HG02970 (cell line): ENCODE measurements around the gene CDT1.

Source experiments
- ATAC-seq: cut with Tn5 transposase; IDR thresholded peaks from one replicate; pipeline ENCODE4 v1.9.1; 2021; ENCODE audit warnings: mild to moderate bottlenecking, moderate library complexity, moderate number of reproducible peaks; ENCODE audit not compliant: unreplicated experiment, low FRiP score

Gene CDT1

GRCh38 chr16:88834670-88835069 lies 31.1 kb downstream of the CDT1 start:
- ATAC-seq = no peak

DNA sequence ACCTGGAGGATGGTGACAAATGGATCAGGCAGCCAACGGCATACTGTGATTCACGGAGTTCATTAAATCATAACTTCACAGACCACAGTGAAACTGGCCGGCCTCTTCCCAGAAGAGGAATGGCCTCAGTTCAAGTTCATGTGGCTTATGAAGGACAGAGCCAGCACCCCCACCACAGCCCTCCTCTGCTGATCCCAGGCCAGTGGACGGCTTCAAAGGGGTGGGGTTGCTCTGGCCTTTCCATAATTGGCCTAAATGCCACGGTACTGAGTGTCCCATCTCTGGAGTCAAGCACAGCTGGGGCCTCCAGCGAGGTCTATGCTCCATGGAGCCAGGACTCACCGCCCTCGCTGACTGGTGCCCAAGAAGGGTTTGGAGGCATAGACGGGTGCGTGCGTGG lies 31.8 kb downstream of the CDT1 start:
- no peak for ATAC-seq

DNA sequence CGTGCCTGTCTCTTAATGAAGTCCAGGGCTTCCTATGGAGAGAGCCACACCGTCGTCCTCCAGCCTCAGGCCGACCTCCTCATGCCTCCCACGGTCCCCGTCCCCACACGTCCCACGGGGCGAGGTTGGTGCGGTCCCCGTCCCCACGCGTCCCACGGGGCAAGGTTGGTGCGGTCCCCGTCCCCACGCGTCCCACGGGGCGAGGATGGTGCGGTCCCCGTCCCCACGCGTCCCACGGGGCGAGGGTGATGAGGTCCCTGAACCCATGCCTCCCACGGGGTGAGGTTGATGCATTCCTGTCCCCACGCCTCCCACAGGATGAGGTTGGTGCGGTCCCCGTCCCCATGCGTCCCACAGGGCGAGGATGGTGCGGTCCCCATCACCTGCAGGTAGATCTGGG lies 32.2 kb downstream of the CDT1 start:
- no peak for ATAC-seq

- ATAC-seq = no peak
These were observed 33.2 kb downstream of the CDT1 start for GRCh38 chr16:88836791-88837190.

- ATAC-seq = no peak
These were observed 34.2 kb downstream of the CDT1 start for GRCh38 chr16:88837806-88838205.

- ATAC-seq = no peak
These were observed 35.0 kb downstream of the CDT1 start for GRCh38 chr16:88838566-88838965.

GRCh38 chr16:88839026-88839529 lies 35.5 kb downstream of the CDT1 start:
- no peak for ATAC-seq

DNA sequence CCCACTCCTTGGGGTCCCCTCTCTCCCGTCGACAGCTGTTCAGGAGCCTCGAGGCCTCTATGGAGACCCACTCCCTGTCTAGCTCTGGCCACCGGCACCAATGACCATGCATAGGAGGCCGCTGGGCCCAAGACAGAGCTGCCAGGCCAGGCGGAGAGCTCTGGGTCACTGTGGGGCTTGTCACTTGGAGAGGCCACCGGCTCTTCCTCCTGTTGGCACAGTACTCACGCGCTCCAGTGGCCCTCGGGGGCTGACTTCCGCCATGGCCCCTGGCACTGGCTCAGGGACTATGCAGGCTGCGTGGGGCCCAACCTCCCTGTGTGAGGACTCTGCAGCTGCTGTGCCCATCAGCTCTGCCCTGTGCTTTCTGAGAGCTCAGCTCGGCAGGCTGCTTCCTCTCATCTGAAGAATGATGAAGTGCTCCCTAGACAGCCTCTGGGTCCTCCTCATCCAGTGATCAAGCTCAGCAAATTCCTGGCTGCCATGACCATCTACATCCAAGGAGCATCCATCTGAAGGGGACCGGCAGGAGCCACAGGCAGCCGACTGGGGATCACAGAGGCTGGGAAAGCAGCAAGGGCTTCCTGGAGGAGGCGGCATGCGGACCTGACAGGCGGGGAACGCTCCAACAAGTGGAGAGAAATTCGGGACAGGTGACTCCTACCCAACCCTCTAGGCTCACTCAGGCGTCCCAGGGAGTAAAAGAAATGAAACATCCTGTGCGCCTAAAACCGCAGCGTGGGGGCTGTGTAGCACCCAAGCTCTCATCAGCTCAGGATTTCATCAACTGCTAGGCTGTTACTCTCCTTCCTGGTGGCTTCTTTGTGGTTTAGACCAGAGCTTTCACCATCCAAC lies 36.4 kb downstream of the CDT1 start:
- no peak for ATAC-seq

GRCh38 chr16:88840600-88841215 lies 37.1 kb downstream of the CDT1 start:
- ATAC-seq = no peak

- ATAC-seq = no peak
These were observed 38.1 kb downstream of the CDT1 start for GRCh38 chr16:88841521-88842307.

DNA sequence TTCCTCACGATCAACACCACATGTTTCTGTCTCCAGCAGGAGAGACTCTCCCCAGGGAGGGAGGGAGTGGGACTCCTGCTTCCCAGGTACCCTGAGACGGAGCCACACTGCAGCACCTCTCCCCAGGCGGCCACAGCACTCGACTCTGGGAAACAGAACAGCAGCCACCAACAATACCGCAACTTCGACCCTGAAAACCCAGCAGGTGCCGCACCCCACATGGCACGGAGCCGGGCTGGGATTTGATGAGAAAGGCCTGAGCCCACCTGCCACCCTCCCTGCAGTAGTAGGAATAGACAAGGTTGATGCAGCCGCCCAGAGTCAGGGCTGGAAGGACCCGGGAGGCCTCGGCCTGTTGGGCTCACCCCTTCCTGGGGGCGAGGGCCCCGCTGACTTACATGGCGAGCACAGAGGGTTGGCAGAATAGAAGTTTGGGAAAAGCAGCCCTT lies 38.7 kb downstream of the CDT1 start:
- ATAC-seq = no peak

- ATAC-seq = no peak
These were observed 39.2 kb downstream of the CDT1 start for GRCh38 chr16:88842806-88843205.

DNA sequence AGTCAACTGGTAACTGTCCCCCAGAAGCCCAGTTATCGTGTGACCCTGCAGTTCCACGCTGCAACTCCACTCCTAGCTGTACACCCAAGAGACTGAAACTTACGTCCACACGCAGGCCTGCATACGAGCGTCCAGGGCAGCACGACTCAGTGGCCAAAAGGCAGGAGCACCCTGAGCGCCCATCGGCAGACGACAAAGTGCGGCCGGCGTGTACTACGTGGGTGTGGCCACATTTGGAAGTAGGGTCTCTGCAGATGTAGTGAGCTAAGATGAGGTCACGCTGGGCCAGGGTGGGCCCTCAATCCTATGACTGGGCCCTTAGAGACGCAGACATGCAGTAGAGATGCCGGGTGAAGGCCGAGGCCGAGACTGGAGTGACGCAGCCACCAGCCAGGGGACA lies 39.7 kb downstream of the CDT1 start:
- no peak for ATAC-seq

DNA sequence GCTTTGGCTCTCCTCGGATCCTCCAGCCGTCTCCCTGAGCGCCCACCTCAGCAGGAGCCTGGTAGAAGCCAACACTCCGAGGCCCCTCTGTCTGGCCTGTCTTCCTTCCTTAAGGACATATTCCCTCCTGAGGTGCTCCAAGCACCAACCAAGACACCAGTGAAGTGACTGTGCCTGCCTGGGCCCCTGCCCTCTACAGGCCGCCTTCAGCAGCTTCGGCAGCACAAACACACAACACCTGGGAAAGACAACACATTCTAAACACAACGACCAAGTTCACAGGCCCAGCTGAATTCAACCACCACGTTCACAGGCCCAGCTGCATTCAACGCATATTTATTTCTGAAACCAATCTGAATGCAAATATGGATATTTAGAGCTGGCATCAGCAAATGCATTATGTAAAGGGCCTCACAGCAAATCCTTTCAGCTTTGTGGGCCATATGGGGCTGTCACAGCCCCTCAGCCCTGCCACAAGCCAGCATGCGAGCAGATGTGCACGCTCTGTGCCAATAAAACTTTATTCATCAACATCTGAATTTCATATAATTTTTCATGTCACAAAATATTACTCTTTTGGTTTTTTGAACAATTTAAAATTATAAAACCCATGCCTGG lies 40.9 kb downstream of the CDT1 start:
- no peak for ATAC-seq

DNA sequence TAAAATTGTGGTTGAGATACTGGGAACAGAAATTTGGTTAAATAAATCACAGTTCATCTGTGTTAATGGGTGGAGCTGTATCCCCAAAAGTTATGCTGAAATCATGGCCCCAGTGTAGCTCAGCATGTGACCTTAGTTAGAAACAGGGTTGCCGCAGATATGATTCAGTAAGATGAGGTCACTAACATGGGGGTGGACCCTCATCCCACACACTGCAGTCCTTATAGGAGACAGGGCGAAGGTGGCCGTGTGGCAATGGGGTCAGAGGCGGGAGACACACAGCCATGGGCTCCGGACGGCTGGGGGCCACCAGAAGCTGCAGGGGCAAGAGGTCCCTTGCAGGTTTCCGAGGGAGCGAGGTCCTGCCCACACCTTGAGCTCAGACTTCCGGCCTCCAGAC lies 42.5 kb downstream of the CDT1 start:
- no peak for ATAC-seq

- no peak for ATAC-seq
These were observed 44.1 kb downstream of the CDT1 start for GRCh38 chr16:88847654-88848053.

DNA sequence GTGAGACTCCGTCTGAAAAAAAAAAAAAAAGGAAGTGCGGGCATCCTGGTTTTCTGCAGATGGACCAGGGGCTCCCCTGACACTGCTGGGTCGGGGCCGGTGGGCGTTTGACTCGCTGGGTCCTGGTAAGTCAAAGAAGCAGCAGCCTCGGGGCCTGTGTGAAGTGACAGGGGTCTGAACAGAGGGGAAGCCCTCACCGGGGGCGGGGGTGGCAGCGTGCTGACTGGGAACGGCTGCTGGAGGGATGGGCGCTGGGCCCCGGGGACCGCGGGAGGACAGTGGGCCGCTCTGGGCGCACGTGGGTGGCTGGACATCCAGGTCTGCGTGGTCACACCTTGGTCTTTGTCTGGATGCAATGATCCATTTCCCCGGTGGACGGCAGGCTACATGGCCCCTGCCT lies 45.0 kb downstream of the CDT1 start:
- ATAC-seq = no peak

GRCh38 chr16:88850531-88851199 lies 47.1 kb downstream of the CDT1 start:
- no peak for ATAC-seq

- no peak for ATAC-seq
These were observed 48.0 kb downstream of the CDT1 start for GRCh38 chr16:88851616-88852015.

GRCh38 chr16:88853325-88853941 lies 49.8 kb downstream of the CDT1 start:
- ATAC-seq = no peak
